NCI-H2081 (cell line): ENCODE measurements around the gene ADGRD2.

ENCODE experiments used
- DNase-seq, 2 experiments: peaks; one replicate each; lab custom pipeline; 2025; lab: John Stamatoyannopoulos, UW

The ADGRD2 gene

DNA sequence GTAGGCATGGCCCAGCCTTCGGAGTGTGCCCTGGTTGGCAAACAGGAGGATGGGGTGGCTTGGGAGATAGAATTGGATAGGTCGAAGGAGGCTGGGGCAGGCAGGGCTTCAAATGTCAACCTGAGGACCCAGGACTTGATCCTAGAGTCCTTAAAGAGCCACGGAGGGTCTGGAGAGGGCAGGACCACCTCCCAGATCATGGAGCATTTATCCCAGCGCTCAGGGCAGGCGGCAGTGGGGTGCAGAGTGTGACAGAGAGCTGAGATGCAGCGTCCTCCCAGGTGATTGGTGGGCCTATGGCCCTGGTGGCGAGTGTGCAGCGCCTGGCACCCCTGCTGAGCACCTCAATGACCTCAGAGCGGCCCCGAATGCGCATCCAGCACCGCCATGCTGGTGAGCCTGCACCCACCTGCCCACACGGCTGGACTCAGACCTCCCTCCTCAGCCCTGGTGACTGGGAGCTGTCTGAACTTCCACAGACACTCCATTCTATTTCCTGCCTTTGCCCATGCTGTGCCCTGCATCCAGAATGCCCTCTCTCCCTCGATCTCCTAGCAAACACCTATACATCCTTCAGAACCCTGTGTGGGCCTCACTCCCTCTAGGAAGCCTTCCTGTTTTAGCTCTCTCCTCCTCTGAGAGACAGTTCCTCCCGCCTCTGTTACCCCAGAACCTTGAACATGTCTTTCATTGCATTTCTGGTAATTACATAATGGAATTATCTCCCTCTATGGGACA lies 6.3 kb downstream of the ADGRD2 start:
- DNase-seq: no peak

DNA sequence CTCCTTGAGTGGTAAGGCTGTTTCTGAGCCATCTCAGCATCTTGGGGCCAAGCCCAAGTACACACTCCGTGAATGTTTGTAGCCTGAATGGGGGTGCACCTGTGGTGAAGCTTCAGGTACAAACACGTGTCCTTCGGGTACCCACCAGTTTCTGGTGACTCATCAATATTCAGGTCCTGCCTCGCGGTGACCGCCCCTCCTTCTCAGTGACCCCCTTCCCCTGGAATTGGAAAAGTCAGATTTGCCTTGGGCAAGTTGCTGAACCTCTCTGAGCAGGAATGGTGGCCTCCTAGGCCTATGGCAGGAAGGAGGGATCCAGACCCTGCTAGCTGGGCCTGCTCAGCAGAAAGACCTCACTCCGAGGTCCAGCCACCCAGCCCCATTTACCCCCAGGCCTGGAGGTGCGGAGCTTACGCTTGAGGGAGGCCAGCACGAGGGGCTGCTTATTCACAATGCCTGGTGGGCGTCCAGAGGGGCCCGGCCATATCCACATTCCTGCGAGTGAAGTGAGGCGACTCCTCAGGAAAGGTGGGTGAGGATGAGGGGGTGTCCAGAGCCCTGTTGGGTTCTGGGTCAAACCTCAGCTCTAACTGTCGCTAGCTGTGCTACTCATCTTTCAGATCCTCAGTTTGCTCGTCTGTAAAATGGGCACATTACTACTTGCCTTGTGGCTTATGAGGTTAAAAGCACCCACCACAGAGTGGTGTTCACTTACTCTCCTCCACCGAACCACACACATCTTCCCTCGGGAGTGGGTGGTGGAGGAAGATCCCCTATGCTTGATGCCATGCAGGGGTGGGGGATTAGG lies 7.0 kb downstream of the ADGRD2 start:
- DNase-seq: no peak

DNA sequence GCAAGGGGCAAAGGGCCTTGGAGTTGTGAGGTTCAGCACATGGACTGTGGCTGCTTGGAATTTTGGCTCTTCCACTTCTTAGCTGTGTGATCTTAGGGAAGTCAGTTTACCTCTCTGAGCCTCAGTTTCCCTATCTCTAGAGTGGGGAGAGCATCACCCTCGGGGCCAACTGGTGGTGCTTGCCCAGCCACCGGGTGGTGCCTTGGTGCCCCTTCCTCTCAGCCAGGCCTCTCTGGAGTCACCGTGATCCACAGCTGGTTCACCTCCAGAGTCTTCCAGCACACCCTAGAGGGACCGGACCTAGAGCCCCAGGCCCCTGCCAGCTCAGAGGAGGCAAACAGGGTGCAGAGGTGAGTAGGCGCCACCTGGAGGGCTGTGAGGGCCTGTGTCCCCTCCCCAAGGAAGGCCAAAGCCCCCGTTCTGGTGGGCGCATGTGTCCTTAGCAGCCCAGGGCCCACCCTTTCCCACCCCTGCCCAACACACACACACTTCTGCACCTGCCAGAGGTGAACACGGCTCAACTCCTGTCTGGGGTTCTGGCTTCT lies 7.7 kb downstream of the ADGRD2 start:
- DNase-seq: no peak

DNA sequence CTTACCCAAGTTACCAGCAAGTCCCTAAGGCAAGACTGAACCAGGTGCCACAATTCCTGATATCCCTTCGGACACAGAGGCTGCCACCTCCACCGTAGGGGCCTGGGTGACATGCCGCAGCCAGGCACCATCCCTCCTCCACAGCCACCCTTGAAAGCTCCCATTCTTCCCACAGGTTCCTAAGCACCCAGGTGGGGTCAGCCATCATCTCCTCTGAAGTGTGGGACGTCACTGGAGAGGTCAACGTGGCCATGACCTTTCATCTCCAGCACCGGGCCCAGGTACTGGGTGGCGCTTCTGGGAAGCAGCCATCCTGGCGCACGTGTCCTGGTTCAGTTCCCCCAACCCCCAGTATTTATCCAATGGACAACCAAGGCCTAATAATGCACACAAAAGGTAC lies 8.2 kb downstream of the ADGRD2 start:
- DNase-seq: no peak

DNA sequence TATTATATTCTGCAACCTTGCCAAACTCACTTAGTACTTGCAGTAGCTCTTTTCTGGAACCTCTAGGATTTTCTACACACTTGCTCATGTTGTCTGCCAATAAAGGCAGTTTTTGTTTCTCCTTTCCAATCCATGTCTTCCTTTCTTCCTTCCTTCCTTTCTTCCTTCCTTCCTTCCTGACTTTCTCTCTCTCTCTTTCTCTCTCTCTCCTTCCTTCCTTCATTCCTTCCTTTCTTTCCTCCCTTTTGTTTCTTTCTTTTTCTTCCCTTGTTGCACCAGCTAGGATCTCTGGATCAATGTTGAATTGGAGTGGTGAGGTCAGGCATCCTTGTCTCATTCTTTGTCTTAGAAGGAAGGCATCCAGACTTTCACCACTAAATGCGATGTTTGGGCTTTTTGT lies 12.5 kb downstream of the ADGRD2 start:
- no peak for DNase-seq

DNA sequence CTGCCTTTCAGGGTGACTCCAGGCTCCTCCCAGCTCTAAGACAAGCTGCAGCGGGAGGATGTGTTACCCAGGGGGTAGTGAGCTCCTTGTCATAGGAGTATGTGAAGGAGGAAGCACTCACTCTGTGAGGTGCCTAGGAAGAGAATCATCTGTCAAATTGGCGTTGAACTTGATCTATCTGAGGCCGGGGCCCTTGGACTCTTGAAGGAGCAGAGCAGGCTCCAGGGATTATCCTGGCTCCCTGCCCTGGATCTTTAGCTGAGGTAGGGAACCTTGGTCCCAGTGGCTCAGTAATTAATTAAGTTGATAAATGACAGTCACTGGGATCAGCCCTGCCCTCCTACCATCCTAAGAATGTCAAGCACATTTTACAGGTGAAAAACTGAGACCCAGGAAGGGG lies 15.5 kb downstream of the ADGRD2 start:
- no peak for DNase-seq

DNA sequence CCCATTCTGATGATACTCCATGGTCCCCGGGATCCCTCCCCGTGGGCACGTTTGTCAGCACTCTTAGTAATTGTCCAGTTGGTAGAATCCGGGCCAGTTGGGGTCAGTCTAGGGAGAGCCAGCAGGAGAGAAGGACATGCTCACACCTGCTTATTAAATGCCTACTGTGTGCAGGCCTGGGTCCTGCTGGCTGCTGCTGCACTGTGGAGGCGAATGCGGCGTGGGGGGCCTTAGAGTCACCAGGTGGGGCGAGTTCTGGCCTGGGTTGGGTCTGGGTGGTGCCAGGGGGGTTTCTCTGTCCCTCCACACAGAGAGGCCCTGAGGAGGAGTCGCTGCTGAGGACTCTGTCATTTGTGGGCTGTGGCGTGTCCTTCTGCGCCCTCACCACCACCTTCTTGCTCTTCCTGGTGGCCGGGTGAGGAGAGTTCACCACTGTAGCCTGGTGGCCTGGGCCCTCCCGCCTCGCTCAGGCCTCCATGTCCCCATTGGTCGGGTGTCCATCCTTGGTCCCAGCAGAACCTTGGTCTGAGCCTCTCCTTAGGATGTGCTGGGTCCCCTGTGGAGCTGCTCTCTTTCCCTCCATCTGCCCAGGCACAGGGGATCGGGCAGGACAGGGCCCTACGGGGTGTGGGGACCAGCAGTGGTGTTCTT lies 17.3 kb downstream of the ADGRD2 start:
- DNase-seq: no peak

DNA sequence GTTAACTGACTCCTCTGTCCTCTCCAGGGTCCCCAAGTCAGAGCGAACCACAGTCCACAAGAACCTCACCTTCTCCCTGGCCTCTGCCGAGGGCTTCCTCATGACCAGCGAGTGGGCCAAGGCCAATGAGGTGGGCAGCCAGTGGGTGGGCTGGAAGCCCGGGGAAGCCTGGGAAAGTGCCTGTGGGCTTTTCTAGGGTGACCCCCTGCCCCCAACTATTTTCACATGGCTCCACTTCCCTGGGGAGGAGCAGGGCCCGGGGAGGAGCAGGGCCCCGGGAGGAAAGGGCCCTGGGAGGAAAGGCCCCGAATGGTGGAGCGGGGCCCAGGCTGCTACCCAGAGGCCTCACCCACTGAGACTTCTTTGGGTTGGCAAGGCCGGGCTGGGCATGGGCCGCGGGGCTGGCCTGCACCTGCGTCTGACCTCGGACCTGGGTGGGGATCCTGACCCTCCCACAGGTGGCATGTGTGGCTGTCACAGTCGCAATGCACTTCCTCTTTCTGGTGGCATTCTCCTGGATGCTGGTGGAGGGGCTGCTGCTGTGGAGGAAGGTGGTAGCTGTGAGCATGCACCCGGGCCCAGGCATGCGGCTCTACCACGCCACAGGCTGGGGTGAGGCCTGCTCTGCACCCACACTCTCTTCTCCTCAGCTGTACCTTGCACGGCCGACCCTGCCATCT lies 17.9 kb downstream of the ADGRD2 start:
- no peak for DNase-seq

DNA sequence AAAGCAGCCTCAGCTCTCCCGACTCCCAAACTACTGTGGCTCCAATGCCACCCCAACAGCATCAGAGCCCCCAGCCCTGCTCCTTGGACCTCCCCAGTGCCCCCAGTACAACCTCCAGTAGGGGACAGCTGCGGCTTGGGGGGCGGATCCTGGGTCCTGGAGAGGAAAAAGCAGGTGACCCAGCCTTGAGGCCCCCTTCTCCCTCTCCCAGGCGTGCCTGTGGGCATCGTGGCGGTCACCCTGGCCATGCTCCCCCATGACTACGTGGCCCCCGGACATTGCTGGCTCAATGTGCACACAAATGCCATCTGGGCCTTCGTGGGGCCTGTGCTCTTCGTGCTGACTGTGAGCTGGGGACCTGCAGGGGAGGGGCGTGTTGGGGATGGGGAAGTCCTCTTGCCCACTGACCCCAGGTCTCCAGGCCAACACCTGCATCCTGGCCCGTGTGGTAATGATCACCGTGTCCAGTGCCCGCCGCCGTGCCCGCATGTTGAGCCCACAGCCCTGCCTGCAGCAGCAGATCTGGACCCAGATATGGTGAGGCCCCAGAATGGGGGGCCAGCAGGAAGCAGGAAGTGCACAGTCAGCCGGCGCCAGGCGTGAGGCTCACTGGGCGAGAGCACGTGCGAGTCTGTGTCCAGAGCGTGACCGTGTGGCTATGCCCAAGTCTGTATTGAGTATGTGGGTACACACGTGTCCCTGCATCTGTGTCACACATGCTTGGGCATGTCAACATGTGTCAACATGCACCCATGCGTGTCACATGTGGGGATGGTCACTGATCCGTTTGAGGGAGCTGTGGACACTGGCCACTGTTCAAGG lies 19.0 kb downstream of the ADGRD2 start:
- DNase-seq: no peak

DNA sequence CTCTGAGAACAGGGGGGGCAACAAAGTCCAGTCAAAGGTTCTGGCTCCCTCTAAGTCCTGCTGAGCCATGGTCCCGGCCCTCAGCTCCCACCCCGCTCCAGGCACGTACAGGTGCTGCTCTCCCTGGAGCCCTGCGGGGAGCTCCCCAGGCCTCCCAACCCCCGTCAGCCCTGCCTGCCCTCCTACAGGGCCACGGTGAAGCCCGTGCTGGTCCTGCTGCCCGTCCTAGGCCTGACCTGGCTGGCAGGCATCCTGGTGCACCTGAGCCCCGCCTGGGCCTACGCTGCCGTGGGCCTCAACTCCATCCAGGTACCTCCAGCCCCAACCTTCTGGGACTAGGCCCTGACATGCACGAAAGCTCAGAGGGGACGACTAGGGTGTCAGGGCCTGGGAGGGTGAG lies 20.1 kb downstream of the ADGRD2 start:
- DNase-seq: no peak

DNA sequence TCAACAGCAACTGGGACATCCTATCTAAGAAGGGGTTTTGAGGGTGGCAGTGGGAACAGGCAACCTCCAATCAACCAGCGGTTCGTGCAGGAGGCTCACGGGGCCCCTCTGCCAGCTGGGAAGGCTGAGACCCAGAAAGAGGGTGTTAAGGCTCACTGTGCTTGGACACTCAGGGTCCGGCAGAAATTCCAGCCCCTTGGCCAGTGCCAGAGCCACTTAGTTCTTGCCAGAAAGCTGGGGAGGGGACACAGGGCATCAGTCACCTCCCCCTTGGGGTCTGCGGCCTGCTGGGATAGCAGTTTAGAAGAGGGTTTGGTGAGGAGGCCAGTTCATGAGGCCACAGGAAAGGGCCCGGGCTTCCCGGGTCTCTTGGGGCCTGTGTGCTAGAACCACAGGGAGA lies 20.5 kb downstream of the ADGRD2 start:
- DNase-seq: no peak

DNA sequence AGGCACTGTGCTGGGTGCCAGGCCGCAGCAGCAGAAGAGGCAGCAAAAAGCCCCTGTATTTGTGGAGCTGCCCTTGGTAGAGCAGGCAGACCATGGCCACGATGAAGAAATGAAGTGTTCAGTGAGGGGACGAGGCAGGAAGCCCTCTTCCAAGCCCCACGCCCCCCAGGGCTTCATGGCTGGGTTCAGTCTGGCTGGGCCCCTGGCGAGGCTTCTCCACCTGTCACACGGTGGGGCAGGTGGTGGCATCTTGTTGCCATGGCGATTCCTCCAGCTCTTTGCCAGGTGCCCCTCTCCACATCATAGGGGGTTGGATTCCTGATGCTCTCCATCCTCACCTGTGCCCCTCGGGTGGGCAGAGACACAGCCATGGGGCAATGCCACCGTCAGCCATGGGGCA lies 21.5 kb downstream of the ADGRD2 start:
- no peak for DNase-seq

DNA sequence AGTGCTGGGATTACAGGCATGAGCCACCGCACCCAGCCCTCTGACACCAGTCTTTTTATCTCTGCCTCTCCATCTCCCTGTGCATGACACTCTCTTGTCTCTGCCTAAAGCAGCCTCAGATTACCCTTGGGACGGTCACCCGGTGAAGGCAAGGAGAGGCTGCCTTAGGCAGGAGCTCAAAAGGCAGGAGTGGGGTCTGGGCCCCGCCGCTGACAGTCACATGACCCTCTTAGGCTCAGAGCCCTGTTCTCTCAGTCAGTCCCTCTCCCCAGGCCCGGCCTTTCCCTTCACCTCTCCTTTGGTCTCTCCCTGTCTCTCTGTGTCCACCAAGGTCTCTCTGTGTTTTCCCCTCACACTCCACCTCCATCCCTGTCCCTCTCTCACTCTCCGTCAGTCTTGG lies 22.5 kb downstream of the ADGRD2 start:
- DNase-seq: no peak

DNA sequence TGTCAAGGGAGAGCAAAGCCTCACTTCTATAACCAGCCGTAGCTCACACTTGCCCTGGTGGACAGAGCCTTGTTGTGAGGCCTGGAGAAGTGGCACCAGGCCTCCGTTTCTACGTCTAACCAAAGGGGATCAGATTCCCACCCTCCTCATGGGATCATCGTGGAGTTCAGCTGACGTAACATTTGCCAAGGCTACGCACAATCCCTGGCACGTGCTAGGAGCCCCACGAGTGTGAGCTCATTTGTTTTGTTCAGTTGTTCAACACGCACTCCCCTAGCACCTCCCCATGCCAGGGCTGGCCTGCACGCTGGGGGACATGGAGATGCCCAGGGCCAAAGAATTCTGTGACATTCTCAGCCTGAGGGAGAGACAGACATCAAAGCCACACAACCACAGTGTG lies 23.1 kb downstream of the ADGRD2 start:
- no peak for DNase-seq

DNA sequence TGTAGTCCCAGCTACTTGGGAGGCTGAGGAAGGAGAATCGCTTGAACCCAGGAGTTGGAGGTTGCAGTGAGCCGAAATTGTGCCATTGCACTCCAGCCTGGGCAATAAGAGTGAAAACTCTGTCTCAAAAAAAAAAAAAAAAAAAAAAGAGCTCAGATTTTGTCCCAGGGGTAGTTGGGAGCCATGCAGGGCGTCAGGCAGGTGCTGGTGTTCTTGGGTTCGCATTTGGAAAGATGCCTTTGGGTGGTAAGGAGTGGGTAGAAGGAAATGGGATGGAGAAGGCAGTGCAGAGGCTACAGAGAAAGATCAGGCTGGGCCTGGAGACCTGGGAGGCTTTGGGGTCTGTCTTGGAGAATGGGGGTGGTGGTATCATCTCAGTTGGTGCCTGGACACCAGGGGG lies 23.9 kb downstream of the ADGRD2 start:
- no peak for DNase-seq

DNA sequence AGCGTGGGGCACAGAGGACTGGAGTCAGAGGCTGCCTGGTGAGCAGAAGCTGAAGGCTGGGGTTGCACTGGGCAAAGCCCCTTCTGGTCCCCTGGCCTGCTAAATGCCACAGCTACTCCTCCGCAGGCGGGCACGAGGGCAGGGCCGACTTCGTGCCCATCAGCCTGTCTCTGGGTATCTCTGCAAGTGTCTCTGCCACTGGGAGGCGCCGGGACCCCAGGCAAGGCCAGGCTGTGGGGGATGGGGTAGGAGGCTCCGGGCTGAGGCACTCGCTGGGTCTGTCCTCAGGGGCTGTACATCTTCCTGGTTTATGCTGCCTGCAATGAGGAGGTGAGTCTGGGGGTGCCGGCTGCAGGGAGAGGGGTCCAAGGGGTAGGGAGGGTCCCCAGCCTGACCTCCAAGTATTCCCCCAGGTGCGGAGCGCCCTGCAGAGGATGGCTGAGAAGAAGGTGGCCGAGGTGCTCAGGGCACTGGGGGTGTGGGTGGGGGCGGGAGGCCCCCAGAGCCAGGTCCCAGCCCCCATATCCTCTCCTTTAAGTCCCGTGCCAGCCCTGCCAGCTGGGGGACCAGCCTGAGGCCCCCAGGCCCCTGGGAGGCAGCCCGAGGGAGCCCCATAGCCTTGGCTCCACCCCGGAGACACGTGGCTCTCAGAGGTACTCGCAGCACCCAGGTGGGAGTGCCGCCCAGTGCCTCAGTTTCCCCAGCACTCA lies 25.1 kb downstream of the ADGRD2 start:
- no peak for DNase-seq

DNA sequence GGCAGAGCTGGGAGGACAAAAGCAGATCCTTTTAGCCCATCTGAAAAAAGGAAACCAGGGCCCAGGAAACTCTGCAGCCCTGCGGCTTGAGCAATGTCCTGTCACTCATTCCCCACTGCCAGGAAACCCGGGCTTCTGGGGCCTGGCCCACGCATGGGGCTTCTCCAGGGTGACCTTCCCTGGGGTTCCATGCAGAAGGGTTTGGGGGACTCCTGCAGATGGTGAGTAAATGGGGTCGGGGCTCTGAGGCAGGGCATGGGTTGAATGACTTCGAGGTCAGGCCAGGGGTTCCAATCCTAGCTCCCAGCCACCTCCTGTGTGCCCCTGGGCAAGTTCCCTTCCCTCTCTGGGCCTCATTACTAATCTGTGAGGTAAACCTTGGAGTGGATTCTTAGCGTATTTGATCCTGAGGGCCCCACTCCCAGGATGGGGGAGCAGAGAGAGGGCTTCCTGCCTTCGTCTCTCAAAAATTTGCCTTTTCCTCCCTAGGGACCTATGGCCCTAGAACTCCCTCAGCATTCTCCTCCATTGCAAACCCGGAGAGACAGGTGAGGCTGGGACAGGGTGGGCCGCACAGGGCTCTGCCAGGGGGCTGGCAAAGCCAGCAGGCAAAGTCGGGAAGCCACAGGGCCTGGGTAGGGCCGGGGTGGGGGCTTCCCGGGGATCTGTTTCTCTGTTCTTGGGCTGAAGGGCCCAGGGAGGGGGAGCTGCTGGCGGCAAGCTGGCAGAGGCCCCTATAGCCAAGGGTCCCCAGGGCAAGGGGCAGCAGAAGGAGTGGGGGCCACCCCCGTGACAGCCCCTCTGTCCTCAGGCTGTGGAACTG lies 25.8 kb downstream of the ADGRD2 start:
- DNase-seq: no peak

DNA sequence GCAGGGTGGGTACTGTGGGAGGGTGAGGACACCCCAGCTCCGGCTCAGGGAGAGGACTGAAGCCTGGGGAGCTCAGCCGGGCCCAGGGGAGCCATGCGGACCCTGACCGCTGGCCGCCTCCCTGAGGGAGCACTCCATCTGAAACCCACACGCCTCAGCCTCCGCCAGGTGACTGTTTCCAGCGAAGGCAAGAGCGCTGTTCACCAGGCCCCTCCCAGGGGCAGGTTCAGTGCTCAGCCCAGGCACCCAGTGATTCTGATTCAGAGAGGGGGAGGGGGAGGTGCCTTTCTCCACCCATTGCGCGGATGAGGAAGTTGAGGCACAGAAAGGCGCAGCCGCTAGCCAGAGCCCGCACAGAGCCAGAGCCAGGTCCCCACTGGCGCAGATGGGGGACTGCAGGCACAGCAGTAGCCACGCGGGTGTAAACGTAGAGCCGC lies 27.0 kb downstream of the ADGRD2 start:
- no peak for DNase-seq

DNA sequence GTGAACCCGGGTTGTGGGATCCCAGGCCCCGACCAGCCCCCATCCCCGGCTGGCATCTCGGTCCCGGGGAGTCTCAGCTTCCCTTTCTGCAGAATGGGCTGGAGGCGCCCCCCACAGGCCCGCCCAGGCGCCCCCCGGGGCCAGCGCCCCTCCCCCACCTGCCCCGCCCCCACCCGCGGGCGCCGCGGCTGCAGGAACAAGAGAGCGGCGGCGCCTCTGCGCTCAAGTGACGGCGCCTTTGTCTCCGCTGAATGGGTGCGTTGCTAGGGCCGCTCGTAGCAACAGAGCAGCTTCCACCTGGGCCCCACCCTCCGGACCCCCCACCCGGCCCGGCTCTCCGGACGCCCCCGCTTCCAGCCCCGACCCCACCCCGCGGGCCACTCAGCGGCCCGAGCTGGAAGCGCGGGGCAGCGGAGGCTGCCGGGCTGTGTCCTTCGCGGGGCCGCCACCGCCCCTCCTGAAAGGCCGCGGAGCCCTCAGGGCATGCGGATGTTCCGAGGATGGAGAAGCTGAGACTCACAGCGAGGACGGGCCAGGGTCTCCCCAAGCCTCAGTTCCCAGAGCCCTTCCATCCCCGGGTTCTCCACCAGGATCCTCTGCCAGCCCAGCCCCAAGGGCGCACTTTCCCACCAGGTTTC lies 27.5 kb downstream of the ADGRD2 start:
- peak; percentile 18 to 27 for DNase-seq
